Cardiac muscle cell (in vitro differentiated cells and primary cell): ENCODE results near the gene BLOC1S4. TPM values are rescaled to one million over a fixed set of nuclear protein-coding genes. Genes with fewer than 3 reads are reported as not detected.
A peak's percentile ranks its signal among the peaks of the same experiment; 100 is the strongest.
"Not testable (repeated sequence)": the region's sequence is repeated elsewhere in the genome, so short reads cannot be mapped to it uniquely, and the experiment has no call there.

ENCODE experiments used
- DNase-seq, 2 donors: peaks; one replicate each; pipeline versions ENCODE4 v3.0.0 to v3.0.0-alpha.2; 2010 to 2017; ENCODE audit warnings: low read depth in 1 of 2, low spot score in 1 of 2
- H3K27ac ChIP-seq: fragments of 200-600 bp; sonication (generic); 2 replicates; pipeline ENCODE4 v1.5.1; 2016
- H3K27me3 ChIP-seq: fragments of 200-600 bp; sonication (generic); 2 replicates; pipeline ENCODE4 v1.6.0; 2016; ENCODE audit warnings: control low read depth
- H3K36me3 ChIP-seq: fragments of 200-600 bp; sonication (generic); 2 replicates; pipeline ENCODE4 v1.5.1; 2016; ENCODE audit warnings: control low read depth
- H3K4me1 ChIP-seq: fragments of 200-600 bp; sonication (generic); 2 replicates; pipeline ENCODE4 v1.8.1; 2017; ENCODE audit warnings: low read depth, mild to moderate bottlenecking, mixed run types
- H3K4me3 ChIP-seq: fragments of 200-600 bp; sonication (generic); 2 replicates; pipeline ENCODE4 v1.5.1; 2016; ENCODE audit warnings: mild to moderate bottlenecking
- H3K9me3 ChIP-seq: fragments of 200-600 bp; sonication (generic); 2 replicates; pipeline ENCODE4 v1.5.1; 2017; ENCODE audit warnings: low read depth, mild to moderate bottlenecking, control low read depth
- CTCF ChIP-seq: IDR thresholded peaks from 2 replicates; pipeline ENCODE4 v1.5.1; 2012; ENCODE audit warnings: low read depth, mild to moderate bottlenecking, low read length
- polyA plus RNA-seq: library from polyadenylated mRNA; unstranded; fragments of >200 nt; fragmentation: Nextera tagmentation; extraction: Ambion mirVana; gene quantifications from 2 replicates; pipeline ENCODE4 v1.2.1, GENCODE V29; 2016
- total RNA-seq: library from RNA; depleted of rRNA; stranded (reverse); fragments of >200 nt; gene quantifications from 2 replicates; pipeline ENCODE4 v1.2.3, GENCODE V29; 2016

The BLOC1S4 gene
- total RNA-seq (48.9 and 52.1 TPM in 2 replicates), polyA plus RNA-seq (53.5 and 55.5 TPM in 2 replicates)

- no peaks in the 10 kb centered on the region for H3K4me1 ChIP-seq
- peak within 1 kb of the TSS; percentile 72 for H3K27ac ChIP-seq
- peaks cover 4% of the 10 kb centered on the region for H3K27me3 ChIP-seq
- no peaks in the 10 kb centered on the region for H3K36me3 ChIP-seq
- DNase-seq, result peak; percentile 94 to 95
- peak within 1 kb of the TSS; percentile 57 for H3K4me3 ChIP-seq
- H3K9me3 ChIP-seq, result no peaks in the 10 kb centered on the region
- peak; percentile 12 for TF ChIP-seq CTCF
Measured at GRCh38 chr4:6716018-6716911, at the start of gene BLOC1S4. TSS of gene BLOC1S4 (plus strand) at chr4:6716174. CDS start at chr4:6716210, 36 bp downstream.

- Histone ChIP-seq H3K4me3 (no peak overlapping the region), H3K27ac (no peak overlapping the region), H3K36me3 (no peaks in the 10 kb centered on the region), H3K4me1 (no peaks in the 10 kb centered on the region), H3K27me3 (no peaks in the 10 kb centered on the region), H3K9me3 (no peaks in the 10 kb centered on the region)
- peak in 1 of 2 donors; percentile 16 for DNase-seq
- no peak for TF ChIP-seq CTCF
Measured at GRCh38 chr4:6668391-6668790, 47.6 kb upstream of the BLOC1S4 start.

GRCh38 chr4:6671648-6672047, 44.3 kb upstream of the BLOC1S4 start:
- H3K4me3 ChIP-seq, result no peak overlapping the region
- no peaks in the 10 kb centered on the region for H3K9me3 ChIP-seq
- H3K4me1 ChIP-seq, result peaks cover 5% of the 10 kb centered on the region
- no peak for DNase-seq
- no peak overlapping the region for H3K27ac ChIP-seq
- no peaks in the 10 kb centered on the region for H3K36me3 ChIP-seq
- H3K27me3 ChIP-seq, result no peaks in the 10 kb centered on the region
- TF ChIP-seq CTCF, result no peak

GRCh38 chr4:6672131-6672530, 43.8 kb upstream of the BLOC1S4 start:
- Histone ChIP-seq H3K27me3 (no peaks in the 10 kb centered on the region), H3K4me3 (no peak overlapping the region), H3K4me1 (peaks cover 8% of the 10 kb centered on the region), H3K36me3 (no peaks in the 10 kb centered on the region), H3K27ac (no peak overlapping the region), H3K9me3 (no peaks in the 10 kb centered on the region)
- DNase-seq, result no peak
- no peak for TF ChIP-seq CTCF

GRCh38 chr4:6672541-6673190, 43.3 kb upstream of the BLOC1S4 start:
- H3K27ac ChIP-seq, H3K9me3 ChIP-seq, H3K27me3 ChIP-seq, DNase-seq, H3K36me3 ChIP-seq, H3K4me1 ChIP-seq, H3K4me3 ChIP-seq: not testable (repeated sequence)

GRCh38 chr4:6673191-6673659, 42.7 kb upstream of the BLOC1S4 start:
- H3K9me3 ChIP-seq, DNase-seq, H3K4me1 ChIP-seq, H3K36me3 ChIP-seq, H3K27me3 ChIP-seq: not testable (repeated sequence)
- H3K4me3 ChIP-seq, result peak overlapping the region; percentile 49
- H3K27ac ChIP-seq, result peak overlapping the region; percentile 16
